Measurements from ENCODE around the gene CMTM3. TPM values are rescaled to one million over a fixed set of nuclear protein-coding genes. Genes with fewer than 3 reads are reported as not detected.

Gene CMTM3
- total RNA-seq, 1 experiment from 2014 or later = 12.8 TPM

DNA sequence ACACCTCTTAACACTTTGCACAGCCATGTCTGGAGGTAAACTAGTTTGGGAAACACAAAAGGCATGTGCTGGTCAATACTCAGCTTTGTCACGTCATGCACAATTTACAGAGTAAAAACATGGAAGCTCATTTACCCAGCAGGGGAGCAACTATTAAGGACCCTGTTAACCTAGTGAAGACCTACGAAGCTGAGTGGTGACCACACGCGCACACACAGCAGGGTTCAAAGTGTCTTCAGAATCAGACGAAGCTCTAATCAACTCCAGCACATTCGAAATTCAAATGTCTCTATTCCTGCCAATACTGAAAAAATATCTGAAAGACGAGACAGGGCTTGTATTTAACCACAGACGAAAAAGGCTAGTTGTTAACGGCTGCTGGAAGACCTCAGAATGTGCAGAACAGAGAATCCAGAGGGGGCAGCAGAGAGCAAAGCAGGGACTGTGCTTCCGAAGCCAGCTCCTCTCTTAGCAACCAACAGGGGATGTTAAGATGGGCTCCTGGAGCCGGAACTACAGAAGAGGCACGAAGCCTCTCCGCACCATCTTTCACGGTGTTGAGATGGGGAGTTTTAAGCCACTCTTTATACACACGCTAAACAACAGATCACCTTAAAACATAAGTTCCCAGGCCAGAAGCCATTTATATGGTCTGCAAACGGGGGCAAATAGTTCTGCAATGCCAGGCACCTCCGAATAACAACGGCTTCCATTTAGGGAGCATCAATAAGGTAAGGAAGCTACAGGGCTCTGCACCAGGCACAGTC is 46.4 kb downstream of the CMTM3 start:
- ChIA-PET CTCF (interaction anchor here (0.9 to 2.2 kb wide), 22 partner anchors 8 to 222 kb away, joined by 3 to 40 read pairs (median 4); partner anchors contain the start of genes CMTM4 and NAE1), POLR2A (no interaction called here), RAD21 (ENCODE audit: low non-redundant PET in 1 of 2, low total read pairs in 2 of 2, uncharacterized antibody in 2 of 2, unreplicated experiment in 2 of 2) (no interaction called here)
- Histone ChIP-seq H3K4me3 (replicated peaks in 1 of 2; ENCODE audit: low read depth in 1 of 2, low read length in 2 of 2) (no peak overlapping the region), H3K27ac (ENCODE audit: low read depth, low read length) (no peak overlapping the region), H3K9me3 (ENCODE audit: control insufficient read depth in 1 of 2, insufficient read depth in 1 of 2, low read depth in 1 of 2, low read length in 2 of 2) (no peaks in the 10 kb centered on the region), H4K20me1 (ENCODE audit: insufficient read depth) (no peaks in the 10 kb centered on the region), H3K36me3 (ENCODE audit: control insufficient read depth in 1 of 2, insufficient read depth in 2 of 2, low read length in 2 of 2) (no peaks in the 10 kb centered on the region), H3K27me3 (ENCODE audit: insufficient read depth, low read length) (no peaks in the 10 kb centered on the region), H3K9me2 (ENCODE audit: insufficient read depth) (no peaks in the 10 kb centered on the region), H3K4me2 (ENCODE audit: low read length) (peak overlapping the region; percentile 36; the same call in 1 of the 2 replicates), H3K79me2 (ENCODE audit: insufficient read depth, low read length) (peaks cover 36% of the 10 kb centered on the region), H2AFZ (ENCODE audit: low read depth, low read length, poor library complexity, severe bottlenecking) (no peak overlapping the region), H3K9ac (ENCODE audit: low read length) (no peak overlapping the region), H3K4me1 (ENCODE audit: control insufficient read depth in 1 of 2, insufficient read depth in 2 of 2, low read length in 2 of 2) (peaks cover 0 to 8% of the 10 kb centered on the region in 2 experiments; a peak in 3 of 4 replicates)
- TF ChIP-seq, protein P1, sequence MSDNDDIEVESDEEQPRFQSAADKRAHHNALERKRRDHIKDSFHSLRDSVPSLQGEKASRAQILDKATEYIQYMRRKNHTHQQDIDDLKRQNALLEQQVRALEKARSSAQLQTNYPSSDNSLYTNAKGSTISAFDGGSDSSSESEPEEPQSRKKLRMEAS (IDR thresholded peaks at IDR 0.05) = peak; percentile 32; the same call in 1 of the 2 replicates
- TF ChIP-seq POLR2AphosphoS5 (IDR thresholded peaks at IDR 0.05; ENCODE audit: low read depth, low read length) (no peak), ZNF274 (IDR thresholded peaks at IDR 0.05; ENCODE audit: low read depth, low read length) (no peak), EGR1 (IDR thresholded peaks at IDR 0.05; ENCODE audit: low read depth) (0 out of 2 replicates have a peak, but pooled peaks have one; percentile 15), EZH2 (IDR thresholded peaks at IDR 0.05) (no peak), RAD21 (IDR thresholded peaks at IDR 0.05; ENCODE audit: low read depth) (peak; percentile 57)
- TF ChIP-seq, protein P2, sequence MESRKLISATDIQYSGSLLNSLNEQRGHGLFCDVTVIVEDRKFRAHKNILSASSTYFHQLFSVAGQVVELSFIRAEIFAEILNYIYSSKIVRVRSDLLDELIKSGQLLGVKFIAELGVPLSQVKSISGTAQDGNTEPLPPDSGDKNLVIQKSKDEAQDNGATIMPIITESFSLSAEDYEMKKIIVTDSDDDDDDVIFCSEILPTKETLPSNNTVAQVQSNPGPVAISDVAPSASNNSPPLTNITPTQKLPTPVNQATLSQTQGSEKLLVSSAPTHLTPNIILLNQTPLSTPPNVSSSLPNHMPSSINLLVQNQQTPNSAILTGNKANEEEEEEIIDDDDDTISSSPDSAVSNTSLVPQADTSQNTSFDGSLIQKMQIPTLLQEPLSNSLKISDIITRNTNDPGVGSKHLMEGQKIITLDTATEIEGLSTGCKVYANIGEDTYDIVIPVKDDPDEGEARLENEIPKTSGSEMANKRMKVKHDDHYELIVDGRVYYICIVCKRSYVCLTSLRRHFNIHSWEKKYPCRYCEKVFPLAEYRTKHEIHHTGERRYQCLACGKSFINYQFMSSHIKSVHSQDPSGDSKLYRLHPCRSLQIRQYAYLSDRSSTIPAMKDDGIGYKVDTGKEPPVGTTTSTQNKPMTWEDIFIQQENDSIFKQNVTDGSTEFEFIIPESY (IDR thresholded peaks at IDR 0.05; ENCODE audit: extremely low read depth, insufficient replicate concordance, low read length) = no peak
- TF ChIP-seq, protein P3, sequence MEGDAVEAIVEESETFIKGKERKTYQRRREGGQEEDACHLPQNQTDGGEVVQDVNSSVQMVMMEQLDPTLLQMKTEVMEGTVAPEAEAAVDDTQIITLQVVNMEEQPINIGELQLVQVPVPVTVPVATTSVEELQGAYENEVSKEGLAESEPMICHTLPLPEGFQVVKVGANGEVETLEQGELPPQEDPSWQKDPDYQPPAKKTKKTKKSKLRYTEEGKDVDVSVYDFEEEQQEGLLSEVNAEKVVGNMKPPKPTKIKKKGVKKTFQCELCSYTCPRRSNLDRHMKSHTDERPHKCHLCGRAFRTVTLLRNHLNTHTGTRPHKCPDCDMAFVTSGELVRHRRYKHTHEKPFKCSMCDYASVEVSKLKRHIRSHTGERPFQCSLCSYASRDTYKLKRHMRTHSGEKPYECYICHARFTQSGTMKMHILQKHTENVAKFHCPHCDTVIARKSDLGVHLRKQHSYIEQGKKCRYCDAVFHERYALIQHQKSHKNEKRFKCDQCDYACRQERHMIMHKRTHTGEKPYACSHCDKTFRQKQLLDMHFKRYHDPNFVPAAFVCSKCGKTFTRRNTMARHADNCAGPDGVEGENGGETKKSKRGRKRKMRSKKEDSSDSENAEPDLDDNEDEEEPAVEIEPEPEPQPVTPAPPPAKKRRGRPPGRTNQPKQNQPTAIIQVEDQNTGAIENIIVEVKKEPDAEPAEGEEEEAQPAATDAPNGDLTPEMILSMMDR (IDR thresholded peaks at IDR 0.05 in 2 of 3, conservative IDR thresholded peaks at IDR 0.05 in 1 of 3; ENCODE audit: borderline replicate concordance in 1 of 3, insufficient read depth in 1 of 3, low read depth in 2 of 3, low read length in 2 of 3) = peak; percentile 65 to 94 (median 89); a peak in 5 of 6 replicates
- intact Hi-C loops (cut with micrococcal nuclease) = no loop called here
- ATAC-seq = peak; percentile 100
- no TSS peak for BruUV-seq (replicated peaks)
- DNase-seq (ENCODE audit: low read depth, low spot score) = peak; percentile 60

Data from HCT116 (cell line).